Activated CD8-positive, alpha-beta T cell treated with anti-CD3 and anti-CD28 coated beads for 36 hours (primary cell): ENCODE data around the gene VAV2. TPM values are rescaled to one million over a fixed set of nuclear protein-coding genes. Genes with fewer than 3 reads are reported as not detected.

Source experiments
- ATAC-seq: fragments of 200-7000 bp; cut with Tn5 transposase; one replicate; pipeline ENCODE4 v1.10.0; 2021; ENCODE audit warnings: mild to moderate bottlenecking, moderate library complexity
- CTCF ChIA-PET: fragments of 350-600 bp; sonication (Branson Sonifier 250); formaldehyde crosslinking; loops from one replicate; lab custom pipeline; 2021; ENCODE audit warnings: antibody characterized with exemption; lab: Charles Lee
- POLR2A ChIA-PET: fragments of 350-600 bp; sonication (Branson Sonifier 250); formaldehyde crosslinking; loops from one replicate; lab custom pipeline; 2021; ENCODE audit warnings: antibody characterized with exemption; lab: Charles Lee
- DNase-seq: peaks from one replicate; pipeline ENCODE4 v3.0.0-alpha.2; 2020
- H3K27ac Mint-ChIP-seq: one replicate; pipeline ENCODE4 v1.8.0; 2021; ENCODE audit warnings: mild to moderate bottlenecking, mixed read lengths
- H3K27me3 Mint-ChIP-seq: one replicate; pipeline ENCODE4 v1.8.0; 2021; ENCODE audit warnings: mixed read lengths
- H3K36me3 Mint-ChIP-seq: one replicate; pipeline ENCODE4 v1.8.0; 2021; ENCODE audit warnings: low read depth, mixed read lengths
- H3K4me1 Mint-ChIP-seq: one replicate; pipeline ENCODE4 v1.8.0; 2021; ENCODE audit warnings: low read depth, mixed read lengths
- H3K4me3 Mint-ChIP-seq: one replicate; pipeline ENCODE4 v1.8.0; 2021; ENCODE audit warnings: mild to moderate bottlenecking, moderate library complexity, mixed read lengths
- H3K9me3 Mint-ChIP-seq: one replicate; pipeline ENCODE4 v1.8.0; 2021; ENCODE audit warnings: mixed read lengths
- intact Hi-C: fragments of 100-400 bp; cut with micrococcal nuclease; formaldehyde crosslinking; loops from one replicate; pipeline ENCODE4 v1.10.0; 2022
- total RNA-seq, 2 experiments: library from RNA; stranded (reverse); gene quantifications; one replicate each; pipeline ENCODE4 v1.2.3, GENCODE V29; 2021
- TF ChIP-seq, protein P1 (sequence below): fragments of 200-600 bp; IDR thresholded peaks from one replicate; pipeline ENCODE4 v1.8.0; 2022; ENCODE audit warnings: antibody characterized with exemption, mild to moderate bottlenecking

Gene VAV2
- total RNA-seq, 2 experiments from 2014 or later = 5.1 to 5.4 TPM

DNA sequence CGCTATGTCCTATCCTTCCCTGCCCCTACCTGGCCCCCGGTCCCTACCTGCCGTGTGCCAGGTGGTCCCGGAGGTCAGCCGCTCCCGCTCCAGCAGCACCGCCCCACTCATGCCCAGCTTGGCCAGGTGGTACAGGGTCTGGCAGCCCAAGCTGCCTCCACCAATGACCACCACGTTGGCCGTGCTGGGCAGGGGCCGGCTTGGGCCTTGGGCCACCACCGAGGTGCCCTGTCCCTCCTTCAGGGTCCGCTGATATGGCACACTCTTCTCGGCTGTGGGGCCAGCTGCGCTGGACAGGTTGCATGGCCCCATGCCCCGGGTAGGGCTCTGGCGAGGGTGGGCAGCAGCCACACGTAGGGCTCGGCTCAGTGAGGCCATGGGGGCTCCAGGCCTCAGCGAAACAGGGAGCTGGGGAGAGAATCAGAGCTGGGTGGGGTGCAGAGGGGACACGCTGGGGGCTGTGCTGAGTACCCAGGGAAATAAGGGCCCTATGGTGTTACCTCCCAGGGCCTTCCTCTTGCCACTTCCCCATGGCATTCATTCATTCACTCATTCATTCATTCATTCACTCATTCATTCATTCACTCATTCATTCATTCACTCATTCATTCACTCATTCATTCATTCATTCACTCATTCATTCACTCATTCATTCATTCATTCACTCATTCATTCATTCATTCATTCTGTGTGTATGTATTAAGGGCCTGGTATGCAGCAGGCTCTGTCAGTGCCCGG, 258.2 kb downstream of the VAV2 start:
- DNase-seq = no peak
- intact Hi-C loops = no loop called here
- Mint-ChIP-seq H3K27me3 (no peaks in the 10 kb centered on the region), H3K9me3 (no peaks in the 10 kb centered on the region), H3K4me1 (peaks cover 10% of the 10 kb centered on the region), H3K36me3 (no peaks in the 10 kb centered on the region), H3K4me3 (no peak overlapping the region), H3K27ac (no peak overlapping the region)
- POLR2A ChIA-PET = no interaction called here
- ATAC-seq = no peak
- CTCF ChIA-PET = interaction anchor here (1.0 to 2.3 kb wide), 2 partner anchors 9 to 50 kb away, joined by 3 to 10 read pairs; no protein-coding TSS in a partner anchor
- TF ChIP-seq, protein P1, sequence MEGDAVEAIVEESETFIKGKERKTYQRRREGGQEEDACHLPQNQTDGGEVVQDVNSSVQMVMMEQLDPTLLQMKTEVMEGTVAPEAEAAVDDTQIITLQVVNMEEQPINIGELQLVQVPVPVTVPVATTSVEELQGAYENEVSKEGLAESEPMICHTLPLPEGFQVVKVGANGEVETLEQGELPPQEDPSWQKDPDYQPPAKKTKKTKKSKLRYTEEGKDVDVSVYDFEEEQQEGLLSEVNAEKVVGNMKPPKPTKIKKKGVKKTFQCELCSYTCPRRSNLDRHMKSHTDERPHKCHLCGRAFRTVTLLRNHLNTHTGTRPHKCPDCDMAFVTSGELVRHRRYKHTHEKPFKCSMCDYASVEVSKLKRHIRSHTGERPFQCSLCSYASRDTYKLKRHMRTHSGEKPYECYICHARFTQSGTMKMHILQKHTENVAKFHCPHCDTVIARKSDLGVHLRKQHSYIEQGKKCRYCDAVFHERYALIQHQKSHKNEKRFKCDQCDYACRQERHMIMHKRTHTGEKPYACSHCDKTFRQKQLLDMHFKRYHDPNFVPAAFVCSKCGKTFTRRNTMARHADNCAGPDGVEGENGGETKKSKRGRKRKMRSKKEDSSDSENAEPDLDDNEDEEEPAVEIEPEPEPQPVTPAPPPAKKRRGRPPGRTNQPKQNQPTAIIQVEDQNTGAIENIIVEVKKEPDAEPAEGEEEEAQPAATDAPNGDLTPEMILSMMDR = no peak

DNA sequence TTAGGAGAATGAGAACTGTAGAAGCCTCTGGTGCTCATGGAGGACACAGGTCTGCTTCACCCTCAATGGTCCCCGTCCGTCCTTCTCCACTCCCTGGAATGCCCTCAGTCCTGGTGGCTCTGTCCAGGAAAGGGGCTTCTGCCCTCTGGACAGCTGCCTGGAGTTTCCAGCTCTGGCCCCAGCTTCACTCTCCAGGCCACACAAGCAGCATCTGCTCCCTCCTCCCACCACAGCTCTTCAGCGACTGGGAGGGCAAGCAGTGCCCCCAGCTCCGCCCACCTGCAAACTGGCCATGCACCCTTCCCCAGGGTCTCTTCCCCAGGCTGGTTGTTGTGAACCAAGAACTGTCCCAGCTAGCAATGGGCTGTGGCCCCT, 258.7 kb downstream of the VAV2 start:
- ATAC-seq (no peak), DNase-seq (no peak)
- ChIA-PET CTCF (interaction anchor here (1.0 to 2.3 kb wide), 2 partner anchors 9 to 50 kb away, joined by 3 to 10 read pairs; no protein-coding TSS in a partner anchor), POLR2A (no interaction called here)
- Mint-ChIP-seq H3K9me3 (no peaks in the 10 kb centered on the region), H3K36me3 (no peaks in the 10 kb centered on the region), H3K27me3 (no peaks in the 10 kb centered on the region), H3K4me1 (peaks cover 4% of the 10 kb centered on the region), H3K27ac (no peak overlapping the region), H3K4me3 (no peak overlapping the region)
- TF ChIP-seq, protein P1 = no peak
- intact Hi-C loops = no loop called here

DNA sequence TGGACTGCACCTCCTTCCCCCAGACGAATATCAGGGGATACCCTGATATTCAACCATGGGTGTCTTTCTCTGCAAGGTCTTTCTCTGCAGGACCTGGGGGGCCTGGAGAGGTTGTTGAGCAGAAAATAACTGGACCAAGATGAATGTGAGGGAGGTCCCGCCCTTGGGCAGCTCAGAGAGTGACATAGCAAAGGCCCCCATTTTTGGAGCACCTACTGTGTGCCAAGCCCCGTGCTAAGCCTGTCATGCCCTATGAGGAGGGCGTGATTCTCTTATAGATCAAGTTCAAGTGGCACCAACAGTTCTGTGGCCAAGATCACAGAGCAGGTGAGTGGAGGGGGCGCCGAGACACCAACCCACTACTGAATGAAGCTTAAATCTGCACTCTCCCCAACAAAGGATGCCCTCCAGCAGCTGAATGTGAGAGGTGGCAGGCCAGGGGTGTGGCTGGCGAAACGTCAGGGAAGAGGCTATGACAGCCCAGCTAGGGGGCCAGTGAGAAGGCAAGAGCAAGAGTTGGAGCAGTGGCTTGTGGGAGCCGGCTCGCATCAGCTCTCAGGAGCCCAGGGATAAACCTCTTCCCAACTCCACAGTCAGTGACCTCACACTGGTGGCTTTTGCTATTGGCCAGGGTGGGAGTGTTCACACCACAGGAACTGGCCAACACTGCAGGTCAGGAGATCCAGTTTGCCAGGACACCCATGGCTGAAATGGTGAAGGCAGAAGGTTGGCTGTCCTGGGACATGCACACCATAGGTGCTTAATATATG, 259.3 kb downstream of the VAV2 start:
- ATAC-seq (no peak), DNase-seq (no peak)
- Mint-ChIP-seq H3K36me3 (no peaks in the 10 kb centered on the region), H3K27ac (no peak overlapping the region), H3K4me3 (no peak overlapping the region), H3K27me3 (no peaks in the 10 kb centered on the region), H3K9me3 (no peaks in the 10 kb centered on the region), H3K4me1 (peaks cover 2% of the 10 kb centered on the region)
- CTCF ChIA-PET = interaction anchor here (2.1 kb wide), 1 partner anchor 10 kb away, joined by 11 read pairs; no protein-coding TSS in a partner anchor
- POLR2A ChIA-PET = interaction anchor here (0.6 kb wide), 1 partner anchor 20 kb away, joined by 3 read pairs; no protein-coding TSS in a partner anchor
- intact Hi-C loops = no loop called here
- TF ChIP-seq, protein P1 = no peak

DNA sequence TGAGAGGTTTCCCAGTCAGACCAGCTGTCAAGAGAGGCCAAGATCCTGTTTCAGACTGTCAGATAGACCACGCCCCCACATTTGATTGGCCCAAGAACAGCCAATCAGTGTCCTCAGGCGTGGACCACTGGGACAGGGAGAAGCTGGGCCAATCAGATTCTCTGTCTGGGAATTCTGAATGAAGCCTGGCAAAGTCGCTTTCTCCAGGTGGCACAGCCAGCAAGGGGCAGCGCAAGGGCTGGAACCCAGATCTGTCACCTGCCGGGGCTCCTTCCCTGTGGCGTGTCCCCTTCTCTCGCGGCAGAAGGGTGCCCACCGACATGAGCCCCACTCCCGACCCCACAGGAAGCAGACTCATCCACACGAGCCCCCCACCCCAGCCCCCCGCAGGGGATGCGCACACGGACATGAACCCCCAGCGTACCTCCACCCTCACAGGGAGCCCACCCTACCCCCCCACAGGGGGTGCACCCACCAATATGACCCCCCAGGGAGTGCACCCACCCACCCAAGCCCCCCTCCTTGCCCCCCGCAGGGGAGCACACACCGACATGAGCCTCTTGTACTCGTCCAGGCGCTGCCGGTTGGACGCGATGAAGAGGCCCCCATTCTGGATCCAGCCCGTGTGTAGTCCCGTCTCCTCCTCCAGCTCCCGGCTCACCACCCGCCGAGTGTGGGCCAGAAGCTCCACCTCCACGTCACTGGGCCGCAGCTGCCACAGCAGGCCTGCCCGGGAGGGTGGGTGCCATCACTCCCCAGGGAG, 260.1 kb downstream of the VAV2 start:
- Mint-ChIP-seq H3K9me3 (no peaks in the 10 kb centered on the region), H3K27me3 (no peaks in the 10 kb centered on the region), H3K4me1 (peaks cover under 1% of the 10 kb centered on the region), H3K4me3 (no peak overlapping the region), H3K27ac (no peak overlapping the region), H3K36me3 (no peaks in the 10 kb centered on the region)
- POLR2A ChIA-PET = interaction anchor here (0.6 kb wide), 1 partner anchor 21 kb away, joined by 3 read pairs; no protein-coding TSS in a partner anchor
- CTCF ChIA-PET = interaction anchor here (2.1 kb wide), 1 partner anchor 11 kb away, joined by 11 read pairs; no protein-coding TSS in a partner anchor
- DNase-seq = no peak
- no peak for ATAC-seq
- intact Hi-C loops = no loop called here
- TF ChIP-seq, protein P1 = no peak
